Neural progenitor cell (in vitro differentiated cells): ENCODE data around the gene CLINT1.

Experiments used
- EZH2phosphoT487 ChIP-seq: fragments of 200-600 bp; sonication (generic); IDR thresholded peaks from 2 replicates; pipeline ENCODE4 v1.6.1; 2017; ENCODE audit warnings: antibody characterized with exemption
- TF ChIP-seq, protein P1 (sequence below): fragments of 200-600 bp; sonication (generic); IDR thresholded peaks from 2 replicates; pipeline ENCODE4 v1.5.1; 2017; ENCODE audit warnings: antibody characterized with exemption, mild to moderate bottlenecking

DNA sequence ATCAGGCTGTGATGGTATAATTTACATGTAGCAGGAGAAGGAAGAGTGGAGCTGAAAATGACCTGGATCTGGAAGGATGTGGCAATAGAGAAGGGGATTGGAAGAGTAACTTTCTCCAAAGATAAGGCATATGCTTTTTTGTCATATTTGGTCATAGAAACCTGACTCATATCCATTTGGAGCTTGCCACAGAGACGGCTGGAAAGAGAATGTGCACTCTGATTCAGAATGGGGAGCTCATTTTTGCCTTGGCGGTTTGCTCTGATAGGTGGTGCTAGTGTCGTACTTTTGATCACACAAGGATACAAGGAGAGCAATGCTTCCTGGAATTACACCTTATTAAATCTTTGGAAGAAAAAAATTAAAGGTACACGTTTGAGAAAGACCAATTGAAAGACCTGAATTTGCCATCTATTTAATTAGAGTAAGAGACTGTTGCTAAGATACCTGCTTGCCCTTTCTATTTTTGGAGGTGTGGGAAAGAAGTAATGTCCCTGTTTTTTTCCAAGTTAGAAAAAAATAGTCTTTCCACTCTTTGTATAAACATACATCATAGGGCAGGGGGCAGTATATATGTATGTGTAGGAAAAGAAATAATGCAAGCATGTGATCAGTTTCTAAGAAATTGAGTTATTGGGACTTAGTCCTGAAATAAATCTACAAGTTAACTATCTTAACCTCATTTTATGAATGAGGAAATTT lies 110.0 kb downstream of the CLINT1 start:
- TF ChIP-seq, protein P1, sequence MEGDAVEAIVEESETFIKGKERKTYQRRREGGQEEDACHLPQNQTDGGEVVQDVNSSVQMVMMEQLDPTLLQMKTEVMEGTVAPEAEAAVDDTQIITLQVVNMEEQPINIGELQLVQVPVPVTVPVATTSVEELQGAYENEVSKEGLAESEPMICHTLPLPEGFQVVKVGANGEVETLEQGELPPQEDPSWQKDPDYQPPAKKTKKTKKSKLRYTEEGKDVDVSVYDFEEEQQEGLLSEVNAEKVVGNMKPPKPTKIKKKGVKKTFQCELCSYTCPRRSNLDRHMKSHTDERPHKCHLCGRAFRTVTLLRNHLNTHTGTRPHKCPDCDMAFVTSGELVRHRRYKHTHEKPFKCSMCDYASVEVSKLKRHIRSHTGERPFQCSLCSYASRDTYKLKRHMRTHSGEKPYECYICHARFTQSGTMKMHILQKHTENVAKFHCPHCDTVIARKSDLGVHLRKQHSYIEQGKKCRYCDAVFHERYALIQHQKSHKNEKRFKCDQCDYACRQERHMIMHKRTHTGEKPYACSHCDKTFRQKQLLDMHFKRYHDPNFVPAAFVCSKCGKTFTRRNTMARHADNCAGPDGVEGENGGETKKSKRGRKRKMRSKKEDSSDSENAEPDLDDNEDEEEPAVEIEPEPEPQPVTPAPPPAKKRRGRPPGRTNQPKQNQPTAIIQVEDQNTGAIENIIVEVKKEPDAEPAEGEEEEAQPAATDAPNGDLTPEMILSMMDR = no peak
- TF ChIP-seq EZH2phosphoT487 = no peak
